Osteoblast (primary cell): ENCODE results near the gene PKDCC. TPM values are rescaled to one million over a fixed set of nuclear protein-coding genes. Genes with fewer than 3 reads are reported as not detected.

Experiments used
- DNase-seq: peaks from one replicate; pipeline ENCODE4 v3.0.0; 2011; ENCODE audit warnings: low spot score, mixed read lengths; ENCODE audit not compliant: insufficient read length; ENCODE audit errors: missing footprints
- H2AFZ ChIP-seq: 2 replicates; pipeline ENCODE4 v1.6.0; 2011; ENCODE audit warnings: mild to moderate bottlenecking, low read length
- H3K27ac ChIP-seq: 2 replicates; pipeline ENCODE4 v1.5.1; 2011; ENCODE audit warnings: mild to moderate bottlenecking, low read depth, low read length, moderate library complexity
- H3K27me3 ChIP-seq: 2 replicates; pipeline ENCODE4 v1.6.0; 2012; ENCODE audit warnings: mild to moderate bottlenecking, control low read depth, inconsistent platforms, low read length, moderate library complexity; ENCODE audit not compliant: insufficient read depth
- H3K36me3 ChIP-seq: 2 replicates; pipeline ENCODE4 v1.5.1; 2011; ENCODE audit warnings: mild to moderate bottlenecking, low read length, control low read depth, moderate library complexity; ENCODE audit not compliant: insufficient read depth
- H3K4me1 ChIP-seq: 2 replicates; pipeline ENCODE4 v1.5.1; 2011; ENCODE audit warnings: mild to moderate bottlenecking, low read length, control low read depth, moderate library complexity; ENCODE audit not compliant: insufficient read depth
- H3K4me2 ChIP-seq: 2 replicates; pipeline ENCODE4 v1.6.0; 2011; ENCODE audit warnings: mild to moderate bottlenecking, low read length; ENCODE audit not compliant: insufficient read depth
- H3K4me3 ChIP-seq: fragments of 200-600 bp; sonication (generic); 3 replicates; pipeline ENCODE4 v1.5.1; 2012; ENCODE audit warnings: mild to moderate bottlenecking, low read length, inconsistent platforms; ENCODE audit not compliant: insufficient read depth
- H3K79me2 ChIP-seq: 2 replicates; pipeline ENCODE4 v1.6.0; 2012; ENCODE audit warnings: mild to moderate bottlenecking, low read length, control low read depth, inconsistent platforms; ENCODE audit not compliant: insufficient read depth
- H3K9me3 ChIP-seq: 2 replicates; pipeline ENCODE4 v1.5.1; 2011; ENCODE audit warnings: low read depth, low read length, control low read depth
- H4K20me1 ChIP-seq: 2 replicates; pipeline ENCODE4 v1.6.0; 2012; ENCODE audit warnings: mild to moderate bottlenecking, low read length, control low read depth; ENCODE audit not compliant: insufficient read depth
- CTCF ChIP-seq: IDR thresholded peaks from 2 replicates; pipeline ENCODE4 v1.5.1; 2011; ENCODE audit warnings: mild to moderate bottlenecking, low read depth, low read length, moderate library complexity; ENCODE audit errors: extremely low read depth
- total RNA-seq: library from RNA; depleted of rRNA; stranded (reverse); fragments of >200 nt; gene quantifications from 2 replicates; pipeline ENCODE4 v1.2.3, GENCODE V29; 2012

Gene PKDCC
- total RNA-seq, 1 donor = 4.0 TPM

GRCh38 chr2:42053482-42053790, 5.6 kb downstream of the PKDCC start:
- Histone ChIP-seq H2AFZ (no peak overlapping the region), H3K9me3 (no peaks in the 10 kb centered on the region), H3K36me3 (peaks cover 5% of the 10 kb centered on the region), H3K4me3 (no peak overlapping the region), H3K4me2 (no peak overlapping the region), H3K4me1 (peaks cover 10% of the 10 kb centered on the region), H3K27me3 (peaks cover 2% of the 10 kb centered on the region), H3K27ac (no peak overlapping the region), H3K79me2 (peaks cover 6% of the 10 kb centered on the region), H4K20me1 (peaks cover 11% of the 10 kb centered on the region)
- DNase-seq = no peak
- no peak for TF ChIP-seq CTCF

GRCh38 chr2:42053791-42054701, 6.2 kb downstream of the PKDCC start:
- Histone ChIP-seq H3K4me2 (no peak overlapping the region), H3K27ac (no peak overlapping the region), H2AFZ (no peak overlapping the region), H3K27me3 (peaks cover 2% of the 10 kb centered on the region), H3K36me3 (peaks cover 5% of the 10 kb centered on the region), H3K9me3 (no peaks in the 10 kb centered on the region), H3K79me2 (peaks cover 6% of the 10 kb centered on the region), H3K4me1 (peaks cover 5% of the 10 kb centered on the region), H4K20me1 (peaks cover 11% of the 10 kb centered on the region), H3K4me3 (no peak overlapping the region)
- no peak for TF ChIP-seq CTCF
- peak; percentile 91 for DNase-seq

- no peak for DNase-seq
- no peaks in the 10 kb centered on the region for H3K4me1 ChIP-seq
- H3K27me3 ChIP-seq = peaks cover 2% of the 10 kb centered on the region
- no peak overlapping the region for H2AFZ ChIP-seq
- TF ChIP-seq CTCF = no peak
- no peak overlapping the region for H3K4me2 ChIP-seq
- H3K9me3 ChIP-seq = no peaks in the 10 kb centered on the region
- H3K27ac ChIP-seq = no peak overlapping the region
- H3K36me3 ChIP-seq = peaks cover 5% of the 10 kb centered on the region
- H4K20me1 ChIP-seq = peaks cover 9% of the 10 kb centered on the region
- H3K79me2 ChIP-seq = peaks cover 4% of the 10 kb centered on the region
- no peak overlapping the region for H3K4me3 ChIP-seq
These were observed 7.1 kb downstream of the PKDCC start for GRCh38 chr2:42054714-42055430.
